Inflammatory macrophage treated with lipopolysaccharide for 4 hours (primary cell): ENCODE results near the gene COBLL1.
"Not testable (repeated sequence)": the region's sequence is repeated elsewhere in the genome, so short reads cannot be mapped to it uniquely, and the experiment has no call there.

Source experiments
- DNase-seq: peaks from one replicate; pipeline ENCODE4 v3.0.0-alpha.2; 2020

Gene COBLL1

GRCh38 chr2:164752956-164753355 is 88.7 kb downstream of the COBLL1 start:
- DNase-seq = no peak

DNA sequence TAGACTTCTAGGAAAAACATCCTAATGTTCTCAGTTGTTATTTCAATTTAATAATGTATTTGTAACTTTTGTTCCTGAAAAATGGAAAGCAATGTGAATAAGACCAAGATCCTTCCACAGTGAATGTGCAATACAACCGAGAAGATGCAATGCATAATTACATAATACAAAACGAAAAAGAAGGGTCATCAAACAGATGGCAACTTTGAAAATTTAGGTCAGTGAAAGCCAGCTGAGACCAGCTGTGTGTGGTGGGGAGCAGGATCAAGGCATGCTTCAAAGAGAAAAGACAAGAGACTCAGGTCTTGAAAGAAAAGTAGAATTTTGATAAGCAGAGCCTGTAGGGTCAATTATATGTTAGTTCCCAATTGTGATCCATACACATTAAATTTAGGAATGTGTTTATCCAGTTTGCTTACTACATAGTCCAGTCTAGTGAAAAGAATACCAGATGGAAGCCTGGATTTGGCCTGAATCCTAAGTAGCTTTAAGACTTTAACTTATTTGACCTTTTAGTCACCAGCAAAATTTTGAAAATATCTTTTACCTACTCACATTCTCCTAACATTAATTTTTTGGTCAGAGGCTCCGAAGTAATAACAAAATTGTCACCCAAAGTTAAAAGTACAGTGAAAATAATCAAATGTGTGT is 93.7 kb downstream of the COBLL1 start:
- no peak for DNase-seq

- no peak for DNase-seq
These were observed 94.5 kb downstream of the COBLL1 start for GRCh38 chr2:164747140-164747539.

DNA sequence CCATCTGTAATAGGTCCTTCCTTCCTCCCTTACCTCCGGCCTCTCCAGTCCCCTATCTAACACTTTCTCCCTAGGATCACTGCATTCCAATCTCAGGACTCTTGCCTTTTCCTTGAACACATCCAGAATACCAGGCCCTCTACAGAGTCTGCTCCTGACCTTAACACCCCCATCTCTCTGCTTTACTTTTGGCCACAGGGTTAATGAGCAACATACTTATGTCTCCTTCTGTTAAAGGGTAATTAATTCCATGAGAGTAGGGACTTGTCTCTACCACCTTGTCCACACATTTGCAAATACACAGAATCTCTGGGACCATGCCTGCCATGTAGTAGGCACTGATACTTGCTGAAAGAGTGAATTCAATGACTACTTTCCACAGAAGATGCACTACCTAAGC is 94.9 kb downstream of the COBLL1 start:
- no peak for DNase-seq

DNA sequence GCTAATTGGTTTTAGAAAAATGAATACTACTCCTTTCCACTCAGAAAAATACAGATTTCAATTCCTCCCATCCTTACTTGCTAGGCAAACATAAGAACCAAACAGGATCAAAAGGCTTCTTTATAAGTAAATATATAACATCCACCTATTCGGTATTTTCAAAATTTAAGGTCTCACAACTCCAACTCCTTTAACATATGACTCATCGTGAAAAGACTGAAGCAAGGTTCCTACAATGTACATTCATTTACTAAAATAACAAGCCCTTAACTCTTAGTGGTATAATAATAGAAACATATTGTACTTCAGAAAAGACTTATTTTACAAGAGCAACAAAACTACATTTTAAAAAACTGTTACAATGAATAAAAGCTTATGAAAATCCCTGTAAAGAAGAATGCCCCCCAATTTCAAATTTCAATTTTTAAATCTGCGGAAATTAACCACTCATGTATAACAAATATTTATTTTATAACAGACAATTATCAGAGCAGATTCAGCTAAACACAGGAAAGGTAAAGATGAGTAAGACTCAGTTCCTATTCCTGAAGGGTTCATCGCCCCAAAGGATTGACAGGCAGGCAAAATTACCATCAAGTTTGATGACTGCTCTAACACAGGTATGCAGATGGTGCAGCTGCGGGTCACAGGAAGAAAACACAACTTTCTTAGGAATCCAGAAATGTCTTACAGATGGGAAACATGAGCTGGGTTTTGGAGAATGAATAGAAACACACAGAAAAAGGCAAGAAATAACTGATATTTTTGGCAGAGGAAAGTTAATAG is 96.4 kb downstream of the COBLL1 start:
- no peak for DNase-seq

DNA sequence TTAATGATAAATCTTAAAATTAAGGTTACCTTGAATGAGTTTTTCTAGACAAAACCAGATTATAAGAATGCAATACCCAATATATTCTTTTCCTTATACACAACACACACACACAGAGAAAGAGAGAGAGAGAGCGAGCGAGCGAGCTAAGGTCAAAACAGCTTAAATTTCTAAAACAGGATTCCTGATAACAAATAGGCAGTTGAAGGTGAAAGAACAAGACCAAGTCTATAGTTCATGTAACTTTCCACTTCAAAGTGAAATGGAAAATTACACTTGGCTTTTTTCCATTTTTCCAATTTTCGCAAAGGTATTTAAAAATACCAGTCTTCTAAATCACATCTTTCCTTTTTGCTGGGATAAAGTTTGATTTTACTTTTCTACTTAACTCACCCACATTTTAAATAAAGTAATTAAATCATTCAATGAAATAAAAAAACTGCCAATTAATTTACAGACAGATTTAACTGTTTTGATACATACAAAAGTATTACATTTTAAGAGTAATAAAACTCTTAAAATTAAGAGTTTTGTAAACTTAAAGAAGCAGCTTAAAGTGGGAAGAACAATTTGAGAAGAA is 98.8 kb downstream of the COBLL1 start:
- DNase-seq = no peak

- DNase-seq = peak; percentile 53
These were observed 101.7 kb downstream of the COBLL1 start for GRCh38 chr2:164739966-164740365.

DNA sequence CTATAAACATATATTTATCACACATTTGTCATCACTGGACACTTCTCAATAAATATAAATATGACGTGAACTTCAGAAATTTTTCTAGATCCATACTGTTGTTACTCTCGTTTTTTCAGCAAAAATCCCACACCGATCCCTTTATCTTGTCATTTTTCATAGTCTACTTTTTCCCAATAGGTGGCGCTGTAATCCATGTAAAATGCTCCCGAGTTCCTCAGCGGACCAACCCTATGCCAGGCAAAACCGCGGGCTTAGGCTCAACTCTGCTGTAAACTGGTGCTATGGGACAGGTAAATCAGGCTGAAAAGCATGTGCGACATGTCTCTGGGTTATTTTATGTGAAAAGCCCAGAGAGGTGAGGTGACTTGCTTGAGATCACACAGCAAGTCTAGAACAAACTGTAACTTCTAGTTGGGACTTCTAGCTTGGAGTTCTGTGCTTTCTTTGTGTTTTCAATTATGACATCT is 104.0 kb downstream of the COBLL1 start:
- peak; percentile 67 for DNase-seq

- no peak for DNase-seq
These were observed 106.2 kb downstream of the COBLL1 start for GRCh38 chr2:164735309-164735919.

DNA sequence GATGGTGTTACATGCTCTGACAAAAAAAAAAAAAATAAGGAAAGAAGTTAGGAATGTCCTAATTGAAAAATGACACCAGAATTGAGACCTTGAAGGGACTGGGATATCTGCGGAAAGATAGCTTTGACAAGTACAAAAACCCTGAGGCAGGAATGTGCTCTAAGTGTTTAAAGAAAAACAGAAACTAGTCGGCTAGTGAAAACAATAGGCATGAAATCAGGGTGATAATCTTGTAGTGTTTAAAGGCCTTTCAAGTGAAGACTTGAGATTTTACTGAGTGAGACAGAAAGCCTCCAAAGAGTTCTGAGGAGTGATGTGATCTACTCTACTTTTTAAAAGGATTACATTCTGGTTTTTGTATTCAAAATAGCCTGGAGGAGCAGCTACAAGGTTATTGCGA is 107.4 kb downstream of the COBLL1 start:
- DNase-seq = no peak

- DNase-seq = no peak
These were observed 116.1 kb downstream of the COBLL1 start for GRCh38 chr2:164725542-164725941.

DNA sequence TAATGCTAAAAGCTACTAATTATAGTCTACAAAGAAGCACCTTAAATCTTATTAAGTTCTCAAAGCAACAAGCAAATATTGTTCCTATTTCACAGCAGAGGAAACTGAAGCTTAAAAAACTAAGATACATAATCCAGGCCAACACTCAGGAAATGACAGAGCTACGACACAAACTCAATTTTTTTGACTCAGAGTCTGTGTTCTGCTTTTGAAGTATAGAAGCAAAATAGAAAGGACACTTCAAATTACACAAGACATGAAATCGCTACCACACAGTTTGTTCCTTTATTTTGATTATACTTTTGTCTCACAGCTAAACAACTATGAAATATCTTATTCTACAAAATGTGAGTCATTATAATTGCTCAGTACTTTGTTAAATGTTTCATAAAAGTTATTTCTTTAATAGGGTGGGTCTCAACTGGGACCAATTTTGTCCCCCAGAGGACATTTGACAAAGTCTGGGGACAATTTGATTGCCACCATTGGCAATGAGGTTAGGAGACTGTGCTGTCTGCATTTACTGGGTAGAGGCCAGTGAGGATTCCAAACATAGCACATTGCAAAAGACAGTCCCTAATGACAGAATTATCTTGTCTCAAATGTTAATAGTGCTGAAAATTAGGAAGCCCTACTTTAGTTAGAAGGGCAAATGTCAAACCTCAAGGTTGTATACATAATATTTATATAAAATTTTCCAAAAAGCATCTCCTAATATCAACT is 118.8 kb downstream of the COBLL1 start:
- DNase-seq = peak; percentile 91

DNA sequence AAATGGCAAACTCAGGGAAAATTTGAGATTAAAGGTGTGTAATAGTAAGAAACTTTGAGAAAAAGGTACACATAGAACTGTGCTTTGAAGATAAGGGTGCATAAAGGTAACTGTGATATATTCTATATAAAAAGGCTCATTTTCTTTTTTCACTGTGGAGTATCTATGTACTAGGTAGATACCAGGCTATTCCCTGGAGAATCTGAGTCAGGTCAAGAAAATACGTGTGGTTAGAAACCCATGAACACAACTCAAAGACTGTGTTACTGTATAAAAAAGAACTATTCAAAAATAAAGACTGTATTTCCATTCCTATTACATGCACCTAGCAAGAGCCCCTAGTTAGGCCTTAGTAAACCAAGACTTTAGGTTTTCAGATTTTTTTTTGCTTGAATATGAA is 120.2 kb downstream of the COBLL1 start:
- no peak for DNase-seq

DNA sequence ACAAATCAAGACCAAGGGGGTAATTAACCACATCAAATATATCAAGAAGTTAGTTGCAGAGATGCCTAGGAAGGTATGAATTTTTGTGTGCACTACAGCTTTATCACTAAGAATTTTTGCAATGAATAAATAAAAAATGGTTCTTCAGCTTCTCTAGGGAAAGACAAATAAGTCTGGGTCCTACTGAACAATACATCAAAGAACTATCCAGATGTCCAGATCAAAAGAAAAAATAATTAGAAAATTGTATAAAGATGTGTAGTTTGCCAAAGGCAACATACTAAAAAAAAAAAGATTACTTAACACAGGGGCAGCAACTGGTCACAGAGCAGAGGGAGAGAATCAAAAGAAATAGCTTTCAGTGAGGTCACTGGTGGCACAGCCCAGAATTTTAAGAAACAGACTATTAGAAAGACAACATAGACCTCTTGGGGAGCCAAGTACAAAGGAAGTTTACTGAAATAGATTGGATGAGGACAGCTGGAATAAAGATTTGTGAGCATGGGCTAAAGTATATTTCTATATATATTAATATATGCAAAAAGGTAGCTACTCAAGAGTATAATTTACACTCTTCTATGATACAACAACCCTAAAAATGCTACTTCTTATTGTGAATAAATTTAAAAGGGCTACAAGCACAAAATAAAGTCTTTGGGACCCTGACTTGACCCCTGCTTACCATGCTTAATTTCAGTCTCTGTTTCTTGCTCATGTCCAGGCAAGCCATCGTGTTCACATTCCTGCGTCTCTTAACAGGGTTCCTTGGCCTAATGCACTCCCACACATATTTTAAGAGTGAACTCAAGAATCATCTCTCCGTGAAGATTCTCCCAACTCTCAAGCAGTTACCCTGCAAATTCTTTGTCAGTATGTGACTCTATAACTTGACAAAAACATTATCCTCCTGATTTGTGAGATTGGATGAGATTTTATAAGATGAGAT is 121.4 kb downstream of the COBLL1 start:
- no peak for DNase-seq

GRCh38 chr2:164717000-164717803 is 124.4 kb downstream of the COBLL1 start:
- DNase-seq = peak; percentile 42

DNA sequence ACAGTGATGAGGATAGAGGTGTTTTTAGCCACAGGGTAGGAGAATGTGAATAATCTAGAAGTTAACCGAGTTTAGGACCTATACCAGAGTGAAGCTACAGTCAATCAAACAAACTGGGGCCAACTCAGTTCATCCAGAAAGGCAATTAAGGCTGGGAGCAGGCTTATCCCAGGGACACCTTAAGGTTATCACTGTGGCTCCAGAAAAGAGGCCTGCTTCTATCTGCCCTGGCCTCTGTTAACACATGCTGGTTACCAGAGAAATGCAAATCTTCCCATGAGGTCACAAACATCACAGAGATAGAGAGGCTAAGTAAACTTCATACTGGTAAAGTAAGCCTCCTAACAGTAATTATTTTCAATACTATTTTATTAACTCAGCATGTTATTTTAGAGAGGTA is 127.2 kb downstream of the COBLL1 start:
- DNase-seq = no peak

- DNase-seq = no peak
These were observed 129.9 kb downstream of the COBLL1 start for GRCh38 chr2:164711766-164712138.

DNA sequence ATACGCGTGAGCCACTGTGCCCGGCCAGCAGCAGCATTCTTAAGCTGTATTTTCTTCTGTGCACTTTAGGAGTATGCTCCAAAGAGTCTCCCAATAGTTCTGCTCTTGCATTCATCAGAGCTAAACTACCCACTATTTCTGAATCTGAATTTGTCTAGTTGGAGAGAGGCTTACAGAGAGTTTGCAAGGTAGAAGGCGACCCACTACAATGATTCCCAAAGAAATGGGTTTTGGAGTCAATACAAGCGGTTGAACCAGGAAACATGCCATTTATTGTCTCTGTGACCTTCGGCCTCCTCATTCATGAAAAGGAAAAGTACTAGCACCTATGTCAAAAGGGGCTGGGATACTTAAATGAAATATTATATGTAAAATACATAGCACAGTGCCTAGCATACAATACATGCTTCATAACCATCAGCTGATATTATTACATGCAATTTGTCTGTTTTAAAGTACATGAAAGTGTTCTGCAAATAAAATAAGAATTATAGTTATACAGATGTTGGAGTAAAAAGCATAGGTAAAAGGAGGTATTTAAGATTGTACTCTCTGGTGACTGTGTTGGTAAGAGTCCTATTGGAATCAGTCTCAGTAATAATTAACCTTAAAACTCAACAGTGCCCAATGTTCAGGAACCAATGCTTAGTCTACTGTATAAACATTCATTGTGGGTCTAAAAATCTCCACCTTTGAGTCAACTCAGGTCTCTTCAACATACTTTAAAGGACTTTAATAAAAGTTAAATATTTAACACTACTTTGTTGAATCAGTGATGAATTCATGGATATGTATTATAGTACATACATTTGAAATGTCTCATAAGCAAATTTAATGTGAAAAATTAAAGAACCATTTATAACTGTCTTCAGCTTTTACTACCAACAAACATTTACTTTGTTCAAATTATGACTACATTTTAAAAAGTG is 130.5 kb downstream of the COBLL1 start:
- DNase-seq = no peak

DNA sequence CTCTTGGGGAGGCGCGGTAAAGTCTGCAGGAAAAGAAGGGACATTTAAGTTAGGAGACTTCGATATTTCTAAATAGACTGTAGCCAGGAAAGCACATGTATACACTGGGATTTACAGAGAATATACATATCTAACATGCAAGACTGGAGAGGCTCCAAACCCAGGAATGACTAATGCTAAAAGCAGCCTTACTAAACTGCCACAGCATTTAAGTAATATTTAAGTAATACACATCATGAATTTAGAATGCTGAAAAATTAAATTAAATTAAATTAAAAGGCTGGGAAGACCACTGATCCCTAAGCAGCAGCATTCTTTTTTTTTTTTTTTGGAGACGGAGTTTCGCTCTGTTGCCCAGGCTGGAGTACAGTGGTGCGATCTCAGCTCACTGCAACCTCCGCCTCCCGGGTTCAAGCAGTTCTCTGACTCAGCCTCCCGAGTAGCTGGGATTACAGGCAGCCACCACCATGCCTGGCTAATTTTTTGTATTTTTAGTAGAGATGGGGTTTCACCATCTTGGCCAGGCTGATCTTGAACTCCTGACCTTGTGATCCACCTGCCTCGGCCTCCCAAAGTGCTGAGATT is 131.3 kb downstream of the COBLL1 start:
- not testable (repeated sequence) for DNase-seq
